ENCODE results near the gene CAPN13.

DNA sequence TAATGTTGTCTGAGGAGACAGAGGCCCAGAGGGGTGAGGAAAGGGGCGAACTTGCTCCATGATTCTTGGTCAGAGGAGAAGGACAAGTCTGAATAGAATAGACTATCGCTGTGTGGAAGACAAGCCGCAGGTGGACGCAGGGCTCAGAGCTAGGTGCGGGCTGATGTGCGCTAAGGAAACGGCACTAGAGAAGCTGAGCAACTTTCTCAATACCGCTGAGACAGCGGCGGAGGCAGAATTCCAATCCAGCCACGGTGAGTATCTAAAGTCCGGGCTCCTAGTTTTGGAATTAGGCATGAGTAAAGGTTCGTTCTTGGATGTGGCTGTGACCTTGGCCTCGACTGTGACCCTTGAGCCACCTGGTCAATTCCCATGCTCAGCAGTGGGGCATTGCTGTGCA is 47.8 kb downstream of the CAPN13 start:
- TF ChIP-seq, protein P1, sequence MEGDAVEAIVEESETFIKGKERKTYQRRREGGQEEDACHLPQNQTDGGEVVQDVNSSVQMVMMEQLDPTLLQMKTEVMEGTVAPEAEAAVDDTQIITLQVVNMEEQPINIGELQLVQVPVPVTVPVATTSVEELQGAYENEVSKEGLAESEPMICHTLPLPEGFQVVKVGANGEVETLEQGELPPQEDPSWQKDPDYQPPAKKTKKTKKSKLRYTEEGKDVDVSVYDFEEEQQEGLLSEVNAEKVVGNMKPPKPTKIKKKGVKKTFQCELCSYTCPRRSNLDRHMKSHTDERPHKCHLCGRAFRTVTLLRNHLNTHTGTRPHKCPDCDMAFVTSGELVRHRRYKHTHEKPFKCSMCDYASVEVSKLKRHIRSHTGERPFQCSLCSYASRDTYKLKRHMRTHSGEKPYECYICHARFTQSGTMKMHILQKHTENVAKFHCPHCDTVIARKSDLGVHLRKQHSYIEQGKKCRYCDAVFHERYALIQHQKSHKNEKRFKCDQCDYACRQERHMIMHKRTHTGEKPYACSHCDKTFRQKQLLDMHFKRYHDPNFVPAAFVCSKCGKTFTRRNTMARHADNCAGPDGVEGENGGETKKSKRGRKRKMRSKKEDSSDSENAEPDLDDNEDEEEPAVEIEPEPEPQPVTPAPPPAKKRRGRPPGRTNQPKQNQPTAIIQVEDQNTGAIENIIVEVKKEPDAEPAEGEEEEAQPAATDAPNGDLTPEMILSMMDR (IDR thresholded peaks at IDR 0.05; ENCODE audit: low read depth, low read length, missing input control): no peak
- TF ChIP-seq, protein P2, sequence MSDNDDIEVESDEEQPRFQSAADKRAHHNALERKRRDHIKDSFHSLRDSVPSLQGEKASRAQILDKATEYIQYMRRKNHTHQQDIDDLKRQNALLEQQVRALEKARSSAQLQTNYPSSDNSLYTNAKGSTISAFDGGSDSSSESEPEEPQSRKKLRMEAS (IDR thresholded peaks at IDR 0.05): no peak
- TF ChIP-seq RAD21 (IDR thresholded peaks at IDR 0.05) (no peak), GABPA (IDR thresholded peaks at IDR 0.05 in 1 of 2, conservative IDR thresholded peaks at IDR 0.05 in 1 of 2) (no peak)
- TF ChIP-seq, protein P3, sequence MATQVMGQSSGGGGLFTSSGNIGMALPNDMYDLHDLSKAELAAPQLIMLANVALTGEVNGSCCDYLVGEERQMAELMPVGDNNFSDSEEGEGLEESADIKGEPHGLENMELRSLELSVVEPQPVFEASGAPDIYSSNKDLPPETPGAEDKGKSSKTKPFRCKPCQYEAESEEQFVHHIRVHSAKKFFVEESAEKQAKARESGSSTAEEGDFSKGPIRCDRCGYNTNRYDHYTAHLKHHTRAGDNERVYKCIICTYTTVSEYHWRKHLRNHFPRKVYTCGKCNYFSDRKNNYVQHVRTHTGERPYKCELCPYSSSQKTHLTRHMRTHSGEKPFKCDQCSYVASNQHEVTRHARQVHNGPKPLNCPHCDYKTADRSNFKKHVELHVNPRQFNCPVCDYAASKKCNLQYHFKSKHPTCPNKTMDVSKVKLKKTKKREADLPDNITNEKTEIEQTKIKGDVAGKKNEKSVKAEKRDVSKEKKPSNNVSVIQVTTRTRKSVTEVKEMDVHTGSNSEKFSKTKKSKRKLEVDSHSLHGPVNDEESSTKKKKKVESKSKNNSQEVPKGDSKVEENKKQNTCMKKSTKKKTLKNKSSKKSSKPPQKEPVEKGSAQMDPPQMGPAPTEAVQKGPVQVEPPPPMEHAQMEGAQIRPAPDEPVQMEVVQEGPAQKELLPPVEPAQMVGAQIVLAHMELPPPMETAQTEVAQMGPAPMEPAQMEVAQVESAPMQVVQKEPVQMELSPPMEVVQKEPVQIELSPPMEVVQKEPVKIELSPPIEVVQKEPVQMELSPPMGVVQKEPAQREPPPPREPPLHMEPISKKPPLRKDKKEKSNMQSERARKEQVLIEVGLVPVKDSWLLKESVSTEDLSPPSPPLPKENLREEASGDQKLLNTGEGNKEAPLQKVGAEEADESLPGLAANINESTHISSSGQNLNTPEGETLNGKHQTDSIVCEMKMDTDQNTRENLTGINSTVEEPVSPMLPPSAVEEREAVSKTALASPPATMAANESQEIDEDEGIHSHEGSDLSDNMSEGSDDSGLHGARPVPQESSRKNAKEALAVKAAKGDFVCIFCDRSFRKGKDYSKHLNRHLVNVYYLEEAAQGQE (IDR thresholded peaks at IDR 0.05): no peak
